Chondrocyte (in vitro differentiated cells): ENCODE results near the gene SGSH. TPM values are rescaled to one million over a fixed set of nuclear protein-coding genes. Genes with fewer than 3 reads are reported as not detected.

Source experiments
- DNase-seq: peaks from one replicate; pipeline ENCODE4 v3.0.0; 2021; ENCODE audit warnings: mixed read lengths, low spot score
- H3K27ac Mint-ChIP-seq: one replicate; pipeline ENCODE4 v1.8.0; 2021; ENCODE audit warnings: mild to moderate bottlenecking, moderate library complexity, mixed read lengths; ENCODE audit not compliant: unreplicated experiment
- H3K27me3 Mint-ChIP-seq: 2 replicates; pipeline ENCODE4 v1.8.0; 2021; ENCODE audit warnings: low read depth, mixed read lengths
- H3K36me3 Mint-ChIP-seq: 2 replicates; pipeline ENCODE4 v1.8.0; 2021; ENCODE audit warnings: low read depth, mixed read lengths
- H3K4me1 Mint-ChIP-seq: 2 replicates; pipeline ENCODE4 v1.8.0; 2021; ENCODE audit warnings: low read depth, mild to moderate bottlenecking, mixed read lengths
- H3K4me3 Mint-ChIP-seq: one replicate; pipeline ENCODE4 v1.8.0; 2021; ENCODE audit warnings: mild to moderate bottlenecking, moderate library complexity, mixed read lengths; ENCODE audit not compliant: unreplicated experiment
- H3K9me3 Mint-ChIP-seq: 2 replicates; pipeline ENCODE4 v1.8.0; 2021; ENCODE audit warnings: low read depth, mixed read lengths
- total RNA-seq: library from RNA; stranded (reverse); gene quantifications from 3 replicates; pipeline ENCODE4 v1.2.1, GENCODE V29; 2021
- TF ChIP-seq, protein P1 (sequence below): fragments of 200-600 bp; sonication (generic); IDR thresholded peaks from 2 replicates; pipeline ENCODE4 v1.5.0; 2021; ENCODE audit warnings: antibody characterized with exemption, mild to moderate bottlenecking, moderate library complexity

The SGSH gene
- total RNA-seq, 1 donor from 2014 or later, result 44.7 TPM

DNA sequence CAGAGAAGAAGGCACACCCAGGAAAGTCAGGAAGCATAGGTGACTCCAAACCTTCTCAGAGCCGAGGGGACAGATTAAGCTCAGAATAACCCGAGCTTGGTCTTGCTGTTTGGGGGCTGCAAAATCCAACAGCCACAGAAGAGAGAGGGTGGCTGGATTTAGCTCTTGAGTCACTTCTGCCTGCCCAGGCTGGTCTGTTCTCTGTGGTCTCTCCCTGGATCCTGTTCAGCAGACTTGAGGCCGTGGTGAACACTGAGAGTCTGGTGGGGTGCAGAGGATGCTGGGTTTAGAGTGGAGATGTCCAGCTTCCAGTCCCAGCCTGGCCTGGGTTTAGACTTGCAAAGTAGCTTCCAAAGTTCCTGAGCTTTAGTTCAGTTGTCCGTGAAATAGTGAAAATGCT lies 8.9 kb upstream of the SGSH start:
- H3K4me3 Mint-ChIP-seq, result no peak overlapping the region

DNA sequence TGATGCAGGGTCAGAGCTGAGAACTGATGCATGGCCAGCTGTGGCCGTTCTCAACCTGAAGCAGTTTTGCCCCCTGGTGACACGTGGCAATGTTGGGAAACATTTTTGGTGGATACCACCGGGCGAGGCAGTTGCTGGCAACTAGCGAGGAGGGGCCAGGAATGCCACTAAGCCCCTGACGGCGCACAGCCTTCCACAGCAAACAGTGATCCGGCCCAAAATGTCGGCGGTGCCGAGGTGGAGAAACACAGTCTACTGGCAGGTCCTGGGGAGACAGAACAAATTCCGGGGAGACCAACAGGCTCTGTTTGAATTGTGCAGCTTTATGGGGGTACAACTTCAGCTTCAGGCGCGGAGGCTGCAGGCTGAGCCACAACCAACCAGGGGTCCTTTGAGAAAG lies 8.3 kb upstream of the SGSH start:
- Mint-ChIP-seq H3K4me1 (no peaks in the 10 kb centered on the region), H3K27ac (no peak overlapping the region), H3K36me3 (peaks cover 20% of the 10 kb centered on the region), H3K27me3 (no peaks in the 10 kb centered on the region), H3K9me3 (peaks cover 17% of the 10 kb centered on the region), H3K4me3 (no peak overlapping the region)
- TF ChIP-seq, protein P1, sequence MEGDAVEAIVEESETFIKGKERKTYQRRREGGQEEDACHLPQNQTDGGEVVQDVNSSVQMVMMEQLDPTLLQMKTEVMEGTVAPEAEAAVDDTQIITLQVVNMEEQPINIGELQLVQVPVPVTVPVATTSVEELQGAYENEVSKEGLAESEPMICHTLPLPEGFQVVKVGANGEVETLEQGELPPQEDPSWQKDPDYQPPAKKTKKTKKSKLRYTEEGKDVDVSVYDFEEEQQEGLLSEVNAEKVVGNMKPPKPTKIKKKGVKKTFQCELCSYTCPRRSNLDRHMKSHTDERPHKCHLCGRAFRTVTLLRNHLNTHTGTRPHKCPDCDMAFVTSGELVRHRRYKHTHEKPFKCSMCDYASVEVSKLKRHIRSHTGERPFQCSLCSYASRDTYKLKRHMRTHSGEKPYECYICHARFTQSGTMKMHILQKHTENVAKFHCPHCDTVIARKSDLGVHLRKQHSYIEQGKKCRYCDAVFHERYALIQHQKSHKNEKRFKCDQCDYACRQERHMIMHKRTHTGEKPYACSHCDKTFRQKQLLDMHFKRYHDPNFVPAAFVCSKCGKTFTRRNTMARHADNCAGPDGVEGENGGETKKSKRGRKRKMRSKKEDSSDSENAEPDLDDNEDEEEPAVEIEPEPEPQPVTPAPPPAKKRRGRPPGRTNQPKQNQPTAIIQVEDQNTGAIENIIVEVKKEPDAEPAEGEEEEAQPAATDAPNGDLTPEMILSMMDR, result no peak
- no peak for DNase-seq

More for the DNA sequence above, 8.9 kb upstream of the SGSH start:
- no peak overlapping the region for H3K27ac Mint-ChIP-seq
- H3K4me1 Mint-ChIP-seq, result no peaks in the 10 kb centered on the region
- H3K27me3 Mint-ChIP-seq, result no peaks in the 10 kb centered on the region
- peaks cover 20% of the 10 kb centered on the region for H3K9me3 Mint-ChIP-seq
- TF ChIP-seq, protein P1, result no peak
- H3K36me3 Mint-ChIP-seq, result peaks cover 23% of the 10 kb centered on the region
- no peak for DNase-seq

- no peak for DNase-seq
- no peaks in the 10 kb centered on the region for H3K27me3 Mint-ChIP-seq
- peaks cover 13% of the 10 kb centered on the region for H3K9me3 Mint-ChIP-seq
- no peak overlapping the region for H3K27ac Mint-ChIP-seq
- TF ChIP-seq, protein P1, result no peak
- H3K4me1 Mint-ChIP-seq, result peaks cover 4% of the 10 kb centered on the region
- no peak overlapping the region for H3K4me3 Mint-ChIP-seq
- H3K36me3 Mint-ChIP-seq, result peaks cover 15% of the 10 kb centered on the region
Observed at GRCh38 chr17:80227666-80228065, 7.5 kb upstream of the SGSH start.

DNA sequence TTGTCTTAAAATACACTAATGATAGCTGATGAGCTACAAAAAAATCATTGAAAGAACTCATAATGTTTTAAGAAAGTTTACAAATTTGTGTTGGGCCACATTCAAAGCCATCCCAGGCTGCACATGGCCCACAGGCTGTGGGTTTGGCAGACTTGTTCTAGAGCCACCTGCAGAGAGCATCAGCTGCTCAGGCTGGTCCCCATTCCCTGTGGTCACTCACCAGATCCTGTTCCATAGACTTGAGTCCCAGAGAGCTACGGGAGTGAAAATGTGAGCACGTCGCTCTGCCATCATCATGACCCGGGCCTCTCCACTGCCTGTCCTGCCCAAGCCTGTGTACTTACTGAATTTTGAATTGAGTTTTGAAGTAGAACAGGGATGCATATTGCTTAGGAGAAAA lies 7.0 kb upstream of the SGSH start:
- no peak overlapping the region for H3K27ac Mint-ChIP-seq

GRCh38 chr17:80225230-80225629 lies 5.1 kb upstream of the SGSH start:
- Mint-ChIP-seq H3K4me3 (no peak overlapping the region), H3K9me3 (no peaks in the 10 kb centered on the region), H3K27ac (no peak overlapping the region), H3K36me3 (peaks cover 6% of the 10 kb centered on the region), H3K27me3 (no peaks in the 10 kb centered on the region), H3K4me1 (peaks cover 8% of the 10 kb centered on the region)
- TF ChIP-seq, protein P1, result no peak
- DNase-seq, result no peak

More for the DNA sequence above, 7.0 kb upstream of the SGSH start:
- Mint-ChIP-seq H3K9me3 (peaks cover 8% of the 10 kb centered on the region), H3K27me3 (no peaks in the 10 kb centered on the region), H3K4me3 (no peak overlapping the region), H3K36me3 (peaks cover 12% of the 10 kb centered on the region), H3K4me1 (peaks cover 4% of the 10 kb centered on the region)
- no peak for DNase-seq
- TF ChIP-seq, protein P1, result no peak
